ENCODE data around the gene ENDOV.

ENDOV gene

DNA sequence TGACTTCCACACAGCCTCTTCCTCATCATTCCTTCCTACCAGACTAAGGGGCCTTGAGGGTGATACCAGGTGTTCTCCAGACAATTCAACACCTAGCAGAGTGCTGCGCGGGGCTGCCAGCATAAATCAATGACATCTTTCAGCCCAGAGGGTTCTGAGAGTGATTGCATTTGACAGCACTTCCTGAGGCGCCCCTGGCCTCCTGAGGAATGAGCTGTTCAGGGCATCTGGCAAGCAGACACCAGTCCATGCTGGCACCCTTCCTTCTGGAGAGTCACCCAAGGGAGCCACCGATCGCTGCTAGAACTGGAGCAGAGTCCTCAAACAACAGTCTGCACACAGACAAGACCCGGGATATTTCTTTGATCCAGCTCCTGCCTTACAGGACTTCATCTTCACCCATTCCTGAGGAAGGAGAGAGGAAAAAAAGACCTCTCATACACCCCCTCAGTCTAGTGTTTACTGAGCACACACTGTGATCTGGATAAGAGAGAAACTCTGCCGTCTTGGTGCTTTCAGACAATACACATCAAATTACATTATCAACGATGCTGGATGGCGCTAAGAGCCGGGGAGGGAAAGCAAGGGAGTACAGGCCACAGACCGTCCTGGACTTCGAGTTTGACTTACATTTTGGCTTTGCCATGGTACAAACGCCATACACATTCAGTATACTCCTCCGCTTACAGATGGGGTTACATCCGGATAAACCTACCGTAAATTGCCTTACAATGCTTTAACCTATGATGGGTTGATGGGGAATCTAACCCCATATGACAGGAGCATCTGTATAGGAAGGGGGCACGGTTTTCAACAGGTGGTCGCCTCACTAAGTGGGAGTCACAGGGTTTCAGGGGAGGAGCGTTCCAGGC lies 38.4 kb downstream of the ENDOV start:
- peak; percentile 31 for DNase-seq (ENCODE audit: low read depth)
- H3K4me3 ChIP-seq (ENCODE audit: low read length) = peak overlapping the region; percentile 78
- TF ChIP-seq, protein P1, sequence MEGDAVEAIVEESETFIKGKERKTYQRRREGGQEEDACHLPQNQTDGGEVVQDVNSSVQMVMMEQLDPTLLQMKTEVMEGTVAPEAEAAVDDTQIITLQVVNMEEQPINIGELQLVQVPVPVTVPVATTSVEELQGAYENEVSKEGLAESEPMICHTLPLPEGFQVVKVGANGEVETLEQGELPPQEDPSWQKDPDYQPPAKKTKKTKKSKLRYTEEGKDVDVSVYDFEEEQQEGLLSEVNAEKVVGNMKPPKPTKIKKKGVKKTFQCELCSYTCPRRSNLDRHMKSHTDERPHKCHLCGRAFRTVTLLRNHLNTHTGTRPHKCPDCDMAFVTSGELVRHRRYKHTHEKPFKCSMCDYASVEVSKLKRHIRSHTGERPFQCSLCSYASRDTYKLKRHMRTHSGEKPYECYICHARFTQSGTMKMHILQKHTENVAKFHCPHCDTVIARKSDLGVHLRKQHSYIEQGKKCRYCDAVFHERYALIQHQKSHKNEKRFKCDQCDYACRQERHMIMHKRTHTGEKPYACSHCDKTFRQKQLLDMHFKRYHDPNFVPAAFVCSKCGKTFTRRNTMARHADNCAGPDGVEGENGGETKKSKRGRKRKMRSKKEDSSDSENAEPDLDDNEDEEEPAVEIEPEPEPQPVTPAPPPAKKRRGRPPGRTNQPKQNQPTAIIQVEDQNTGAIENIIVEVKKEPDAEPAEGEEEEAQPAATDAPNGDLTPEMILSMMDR (conservative IDR thresholded peaks at IDR 0.05; ENCODE audit: low read length) = no peak

DNA sequence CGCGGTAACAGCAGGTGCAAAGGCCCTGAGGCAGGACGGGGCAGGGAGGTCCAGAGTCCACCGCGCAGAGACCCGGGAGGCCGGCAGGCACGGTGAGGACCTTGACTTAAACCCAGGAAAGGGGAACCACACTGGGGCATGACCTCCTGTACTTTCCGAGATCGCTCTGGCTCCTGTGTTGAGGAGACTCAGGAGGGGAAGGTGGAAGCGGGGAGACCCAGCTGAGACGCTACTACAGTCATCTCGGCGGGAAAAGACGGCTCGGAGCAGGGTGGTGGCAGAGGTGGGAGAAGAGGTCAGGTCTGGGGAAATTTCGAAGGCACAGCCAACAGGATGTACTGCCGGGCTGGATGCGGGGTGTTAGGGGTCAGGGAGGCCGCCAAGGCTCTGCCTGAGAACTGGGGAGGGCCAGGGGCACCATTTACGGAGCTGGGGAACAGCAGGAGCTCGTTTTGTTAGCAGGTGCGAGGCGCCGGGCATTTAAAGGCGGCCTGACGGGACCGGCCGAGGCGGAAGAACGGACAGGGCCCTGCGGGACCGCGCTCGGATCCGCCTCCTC lies 39.1 kb downstream of the ENDOV start:
- H3K4me3 ChIP-seq (ENCODE audit: low read length) = peak overlapping the region; percentile 78
- TF ChIP-seq, protein P1 (conservative IDR thresholded peaks at IDR 0.05; ENCODE audit: low read length) = no peak
- no peak for DNase-seq (ENCODE audit: low read depth)

DNA sequence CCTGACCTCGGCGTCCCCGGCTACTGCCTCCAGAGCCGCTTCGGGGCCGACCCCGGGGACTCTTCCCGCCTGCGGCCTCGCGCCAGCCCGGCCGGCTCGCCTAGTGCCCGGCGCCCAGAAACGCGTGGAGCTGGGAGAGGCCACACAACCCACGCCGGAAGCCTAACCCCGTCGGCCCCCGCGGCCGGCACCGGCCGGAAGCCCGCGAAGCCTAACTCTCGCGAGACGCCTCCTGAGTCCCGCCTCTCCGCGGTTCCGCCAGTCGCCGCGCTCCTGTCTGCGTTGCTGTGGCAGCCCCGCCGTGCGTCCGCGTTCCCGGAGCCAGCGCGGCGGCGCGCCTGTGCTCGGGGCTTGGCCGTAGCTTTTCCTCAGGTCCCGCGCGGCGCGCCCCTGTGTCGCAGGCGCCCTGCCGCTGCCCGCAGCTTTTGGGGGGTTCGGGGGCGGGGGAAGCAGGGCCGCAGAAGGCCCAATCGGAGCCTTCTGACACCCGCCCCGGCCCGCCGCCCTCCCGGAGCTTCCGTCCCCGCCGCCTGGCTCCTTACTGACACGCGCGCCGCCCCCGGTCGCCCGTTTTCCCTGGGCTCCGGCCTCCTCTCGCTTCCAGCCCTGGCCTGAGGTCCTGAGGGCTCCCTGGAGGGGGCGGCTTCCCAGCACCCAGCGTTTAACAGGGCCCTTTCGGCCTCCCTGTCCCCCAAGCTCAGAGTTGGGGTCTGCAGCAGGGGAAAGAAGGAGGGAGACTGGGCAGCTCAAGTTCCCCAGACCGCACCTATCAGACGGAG lies 39.8 kb downstream of the ENDOV start:
- H3K4me3 ChIP-seq (ENCODE audit: low read length) = peak overlapping the region; percentile 78
- TF ChIP-seq, protein P1 (conservative IDR thresholded peaks at IDR 0.05; ENCODE audit: low read length) = no peak
- peak; percentile 96 for DNase-seq (ENCODE audit: low read depth)

DNA sequence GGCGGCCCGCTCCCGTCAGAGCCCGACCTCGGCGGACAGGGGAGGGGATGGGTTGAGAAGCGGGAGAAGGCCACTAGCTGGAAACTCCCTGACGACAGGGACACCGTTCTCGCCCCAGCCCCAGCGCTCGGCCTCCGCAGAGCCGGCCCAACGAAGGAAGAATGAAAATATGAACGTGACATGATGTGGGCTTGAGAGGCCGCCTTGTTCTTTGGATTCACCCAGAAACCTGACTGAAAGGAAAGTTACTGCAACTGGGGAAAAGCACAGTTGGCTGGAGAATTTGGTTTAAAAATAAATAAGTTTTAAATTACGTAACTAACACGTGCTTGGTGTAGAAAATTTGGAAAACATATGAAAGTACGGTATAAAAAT lies 40.4 kb downstream of the ENDOV start:
- H3K4me3 ChIP-seq (ENCODE audit: low read length) = peak overlapping the region; percentile 77
- TF ChIP-seq, protein P1 (conservative IDR thresholded peaks at IDR 0.05; ENCODE audit: low read length) = no peak
- DNase-seq (ENCODE audit: low read depth) = no peak

DNA sequence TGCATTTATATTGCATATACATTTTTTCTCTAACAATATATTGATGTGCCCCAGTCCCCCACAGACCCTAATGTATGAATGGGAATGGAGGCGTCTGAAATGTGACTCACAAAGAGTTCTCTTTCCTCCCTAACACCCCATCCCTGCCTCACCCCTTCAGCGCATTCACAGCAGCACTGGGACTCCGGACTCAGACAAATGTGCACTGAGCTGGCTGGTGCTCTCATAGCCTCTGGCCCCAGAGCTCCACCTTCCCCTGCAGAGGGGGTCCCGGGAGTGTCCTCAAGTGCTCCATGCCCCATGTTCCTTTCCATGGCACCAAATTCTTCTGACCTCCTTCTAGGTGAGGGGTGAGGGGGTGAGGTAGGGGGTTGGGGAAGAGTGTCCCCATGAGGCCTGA lies 40.8 kb downstream of the ENDOV start:
- DNase-seq (ENCODE audit: low read depth) = no peak
- peak overlapping the region; percentile 77; the same call in 1 of the 2 replicates for H3K4me3 ChIP-seq (ENCODE audit: low read length)

DNA sequence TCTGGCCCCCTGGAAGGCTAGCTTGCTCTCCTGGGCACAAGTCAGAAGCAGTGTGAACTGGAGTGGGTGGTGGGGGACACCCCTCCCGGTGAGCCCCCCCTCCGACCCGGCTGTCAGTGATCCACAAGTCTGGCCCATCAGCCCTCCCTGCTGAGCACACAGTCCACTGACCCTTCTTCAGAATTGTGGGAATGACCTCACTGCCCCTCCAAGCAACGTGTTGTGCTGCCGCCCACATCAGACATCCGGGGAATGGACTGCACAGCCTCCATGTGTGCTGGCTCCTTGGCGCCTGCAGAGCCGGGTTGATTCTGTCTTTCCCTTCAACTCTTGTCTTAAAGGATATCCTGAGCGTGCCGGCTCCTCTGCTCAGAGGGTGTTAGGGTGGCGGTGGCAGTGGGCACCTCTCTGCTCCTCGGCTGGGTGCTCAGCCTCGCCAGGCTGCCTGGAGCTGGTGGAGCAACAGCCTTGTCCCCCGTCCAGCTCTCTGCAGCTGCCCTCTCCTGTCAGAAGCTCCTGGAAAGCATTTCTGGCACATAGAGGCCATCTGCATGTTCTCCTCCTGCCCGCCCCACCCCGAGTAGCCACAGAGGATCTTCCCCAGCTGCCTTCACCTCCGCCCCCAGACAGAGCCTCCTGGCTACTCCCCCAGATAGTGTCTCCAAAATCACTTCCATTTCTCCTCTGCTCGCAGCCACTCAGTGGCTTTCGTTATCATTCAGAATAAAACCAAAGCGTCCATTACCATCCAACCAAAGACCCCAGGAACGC lies 41.7 kb downstream of the ENDOV start:
- DNase-seq (ENCODE audit: low read depth) = peak; percentile 42
- TF ChIP-seq, protein P1 (conservative IDR thresholded peaks at IDR 0.05; ENCODE audit: low read length) = no peak
- H3K4me3 ChIP-seq (ENCODE audit: low read length) = peak overlapping the region; percentile 9; the same call in 1 of the 2 replicates

More for the DNA sequence above, 40.8 kb downstream of the ENDOV start:
- TF ChIP-seq, protein P1 (conservative IDR thresholded peaks at IDR 0.05; ENCODE audit: low read length) = no peak

All from AG10803 (cell line).